KMS-11 (cell line): ENCODE data around the gene MT1X.

ENCODE experiments used
- H2AFZ ChIP-seq: fragments of 200-600 bp; sonication (generic); 2 replicates; pipeline ENCODE4 v1.6.1; 2016; ENCODE audit warnings: antibody characterized with exemption, mixed run types, low read depth
- H3K27ac ChIP-seq: fragments of 200-600 bp; sonication (generic); 2 replicates; pipeline ENCODE4 v1.6.1; 2016; ENCODE audit warnings: mild to moderate bottlenecking, mixed run types
- H3K27me3 ChIP-seq: fragments of 200-600 bp; sonication (generic); 2 replicates; pipeline ENCODE4 v1.6.1; 2017; ENCODE audit warnings: mild to moderate bottlenecking, low read depth, mixed run types, moderate library complexity; ENCODE audit not compliant: insufficient read depth
- H3K36me3 ChIP-seq: fragments of 200-600 bp; sonication (generic); 2 replicates; pipeline ENCODE4 v1.6.1; 2017; ENCODE audit warnings: mild to moderate bottlenecking, mixed run types; ENCODE audit not compliant: insufficient read depth
- H3K4me1 ChIP-seq: fragments of 200-600 bp; sonication (generic); 2 replicates; pipeline ENCODE4 v1.6.1; 2016; ENCODE audit warnings: mild to moderate bottlenecking, low read depth, mixed run types; ENCODE audit not compliant: poor library complexity, severe bottlenecking
- H3K4me2 ChIP-seq: fragments of 200-600 bp; sonication (generic); 2 replicates; pipeline ENCODE4 v1.7.0; 2016; ENCODE audit warnings: mild to moderate bottlenecking, mixed run types
- H3K4me3 ChIP-seq: fragments of 200-600 bp; sonication (generic); IDR thresholded peaks from 2 replicates; pipeline ENCODE4 v1.6.1; 2017; ENCODE audit warnings: low read depth, low read length, mixed read lengths; ENCODE audit not compliant: insufficient read depth
- H3K79me2 ChIP-seq: fragments of 200-600 bp; sonication (generic); 2 replicates; pipeline ENCODE4 v1.6.1; 2016; ENCODE audit warnings: low read depth, mixed run types; ENCODE audit not compliant: insufficient read depth
- H3K9ac ChIP-seq: fragments of 200-600 bp; sonication (generic); 2 replicates; pipeline ENCODE4 v1.6.1; 2016; ENCODE audit warnings: mild to moderate bottlenecking, mixed run types
- H4K20me1 ChIP-seq: fragments of 200-600 bp; sonication (generic); 2 replicates; pipeline ENCODE4 v1.6.1; 2016; ENCODE audit warnings: mild to moderate bottlenecking, mixed run types; ENCODE audit not compliant: insufficient read depth
- CTCF ChIP-seq: fragments of 200-600 bp; sonication (generic); conservative IDR thresholded peaks from 2 replicates; pipeline ENCODE4 v1.6.1; 2017; ENCODE audit warnings: low read depth, mild to moderate bottlenecking, antibody characterized with exemption, low read length, moderate library complexity, mixed read lengths

Gene MT1X

GRCh38 chr16:56649820-56650219 lies 32.5 kb upstream of the MT1X start:
- H3K4me2 ChIP-seq, result no peak overlapping the region

GRCh38 chr16:56651586-56651985 lies 30.7 kb upstream of the MT1X start, which contains the start of gene MT1B:
MT1B (plus strand) TSS chr16:56651886; CDS start chr16:56651954, 68 bp downstream.
- H3K4me2 ChIP-seq, result no peak within 1 kb of the TSS

More at GRCh38 chr16:56649820-56650219, 32.5 kb upstream of the MT1X start:
- Histone ChIP-seq H3K9ac (no peak overlapping the region), H3K36me3 (no peaks in the 10 kb centered on the region), H3K27ac (no peak overlapping the region), H3K4me1 (no peaks in the 10 kb centered on the region), H3K27me3 (no peaks in the 10 kb centered on the region), H4K20me1 (no peaks in the 10 kb centered on the region), H3K79me2 (no peaks in the 10 kb centered on the region), H2AFZ (no peak overlapping the region), H3K4me3 (no peak overlapping the region)
- TF ChIP-seq CTCF, result no peak

GRCh38 chr16:56652600-56652999 lies 29.7 kb upstream of the MT1X start:
- Histone ChIP-seq H3K4me1 (no peaks in the 10 kb centered on the region), H3K36me3 (no peaks in the 10 kb centered on the region), H3K79me2 (no peaks in the 10 kb centered on the region), H3K4me2 (no peak overlapping the region), H2AFZ (no peak overlapping the region), H4K20me1 (no peaks in the 10 kb centered on the region), H3K27me3 (no peaks in the 10 kb centered on the region), H3K4me3 (no peak overlapping the region), H3K27ac (no peak overlapping the region), H3K9ac (no peak overlapping the region)
- no peak for TF ChIP-seq CTCF

More at GRCh38 chr16:56651586-56651985, 30.7 kb upstream of the MT1X start, which contains the start of gene MT1B:
- Histone ChIP-seq H3K27ac (no peak within 1 kb of the TSS), H3K9ac (no peak within 1 kb of the TSS), H2AFZ (no peak within 1 kb of the TSS), H3K27me3 (no peaks in the 10 kb centered on the region), H3K36me3 (no peaks in the 10 kb centered on the region), H4K20me1 (no peaks in the 10 kb centered on the region), H3K79me2 (no peaks in the 10 kb centered on the region), H3K4me3 (no peak within 1 kb of the TSS), H3K4me1 (no peaks in the 10 kb centered on the region)
- TF ChIP-seq CTCF, result no peak

GRCh38 chr16:56653218-56653617 lies 29.1 kb upstream of the MT1X start:
- H2AFZ ChIP-seq, result no peak overlapping the region
- H3K79me2 ChIP-seq, result no peaks in the 10 kb centered on the region
- no peak for TF ChIP-seq CTCF
- no peaks in the 10 kb centered on the region for H4K20me1 ChIP-seq
- H3K4me2 ChIP-seq, result no peak overlapping the region
- no peaks in the 10 kb centered on the region for H3K36me3 ChIP-seq
- no peak overlapping the region for H3K27ac ChIP-seq
- H3K4me1 ChIP-seq, result no peaks in the 10 kb centered on the region
- no peak overlapping the region for H3K4me3 ChIP-seq
- no peaks in the 10 kb centered on the region for H3K27me3 ChIP-seq
- no peak overlapping the region for H3K9ac ChIP-seq
